Natural killer cell (primary cell): Measurements from ENCODE around the gene INO80. TPM values are rescaled to one million over a fixed set of nuclear protein-coding genes. Genes with fewer than 3 reads are reported as not detected.

ENCODE experiments used
- ATAC-seq, 3 donors: fragments of 150-1000 bp in 2 of 3; fragments of 200-7000 bp in 1 of 3; cut with Tn5 transposase; 1 replicate in 1 of 3; 2 replicates in 2 of 3; pipeline ENCODE4 v1.10.0; 2021; ENCODE audit warnings: mild to moderate bottlenecking in 2 of 3, moderate library complexity in 2 of 3
- DNase-seq, 2 donors: peaks; one replicate each; pipeline versions ENCODE4 v3.0.0 to v3.0.0-alpha.2; 2013 to 2021; ENCODE audit warnings: mixed read lengths in 1 of 2
- H3K27ac ChIP-seq: one replicate; pipeline ENCODE4 v1.5.1; 2013; ENCODE audit warnings: mild to moderate bottlenecking, low read length
- H3K27me3 ChIP-seq: one replicate; pipeline ENCODE4 v1.6.1; 2013; ENCODE audit warnings: low read length; ENCODE audit not compliant: control insufficient read depth, insufficient read depth
- H3K36me3 ChIP-seq: one replicate; pipeline ENCODE4 v1.6.1; 2013; ENCODE audit warnings: low read length; ENCODE audit not compliant: control insufficient read depth, insufficient read depth
- H3K4me1 ChIP-seq: one replicate; pipeline ENCODE4 v1.6.1; 2013; ENCODE audit warnings: low read length; ENCODE audit not compliant: control insufficient read depth, insufficient read depth
- H3K4me3 ChIP-seq: one replicate; pipeline ENCODE4 v1.5.1; 2013; ENCODE audit warnings: low read length
- H3K9me3 ChIP-seq: one replicate; pipeline ENCODE4 v1.6.1; 2013; ENCODE audit warnings: low read length; ENCODE audit not compliant: control insufficient read depth, insufficient read depth
- H3K27ac Mint-ChIP-seq, 2 donors: one replicate each; pipeline ENCODE4 v1.8.0; 2022; ENCODE audit warnings: mild to moderate bottlenecking in 2 of 2, mixed read lengths in 2 of 2, moderate library complexity in 1 of 2
- H3K27me3 Mint-ChIP-seq, 2 donors: one replicate each; pipeline ENCODE4 v1.8.0; 2022; ENCODE audit warnings: low read depth in 2 of 2, mixed read lengths in 2 of 2
- H3K36me3 Mint-ChIP-seq: one replicate; pipeline ENCODE4 v1.8.0; 2022; ENCODE audit warnings: mixed read lengths
- H3K4me1 Mint-ChIP-seq, 2 donors: one replicate each; pipeline ENCODE4 v1.8.0; 2022; ENCODE audit warnings: mixed read lengths in 2 of 2
- H3K4me3 Mint-ChIP-seq: one replicate; pipeline ENCODE4 v1.8.0; 2022; ENCODE audit warnings: mild to moderate bottlenecking, moderate library complexity, mixed read lengths
- H3K9me3 Mint-ChIP-seq, 2 donors: one replicate each; pipeline ENCODE4 v1.8.0; 2022; ENCODE audit warnings: mixed read lengths in 2 of 2
- CTCF ChIP-seq: fragments of 200-600 bp; IDR thresholded peaks from one replicate; pipeline ENCODE4 v1.8.0; 2022; ENCODE audit warnings: antibody characterized with exemption
- WGBS: methylation state at CpG from one replicate; pipeline ENCODE4 v1.1.7; 2013; ENCODE audit warnings: missing lambda C conversion rate; ENCODE audit not compliant: insufficient coverage; 5-methylcytosine and 5-hydroxymethylcytosine counted together
- intact Hi-C: fragments of 100-400 bp; cut with micrococcal nuclease; formaldehyde crosslinking; loops from one replicate; pipeline ENCODE4 v1.14.2; 2022
- total RNA-seq, 4 donors: library from RNA; stranded (reverse); fragments of 120-200 nt in 1 of 4; gene quantifications; one replicate each; pipeline versions ENCODE4 v1.2.3 to v1.2.4, GENCODE V29; 2013 to 2022

The INO80 gene
- total RNA-seq, 3 donors from 2014 or later (not counting 1 experiment from before 2014, with no cell fraction given), result 36.4 to 45.7 (median 43.9) TPM

- Mint-ChIP-seq H3K4me3 (no peak overlapping the region), H3K27me3 (peaks cover 6 to 15% of the 10 kb centered on the region in 2 donors)
- intact Hi-C loops, result no loop called here
Observed at GRCh38 chr15:40949756-40950207, 166.3 kb downstream of the INO80 start.

GRCh38 chr15:40948706-40949473 lies 167.2 kb downstream of the INO80 start:
- Histone ChIP-seq H3K4me3 (no peak overlapping the region), H3K36me3 (no peaks in the 10 kb centered on the region), H3K27ac (no peak overlapping the region), H3K27me3 (no peaks in the 10 kb centered on the region), H3K9me3 (no peaks in the 10 kb centered on the region), H3K4me1 (peaks cover 16% of the 10 kb centered on the region)
- DNase-seq, result no peak
- ATAC-seq, result no peak
- intact Hi-C loops, result no loop called here
- Mint-ChIP-seq H3K36me3 (no peaks in the 10 kb centered on the region), H3K4me3 (no peak overlapping the region), H3K9me3 (no peaks in the 10 kb centered on the region), H3K27me3 (peaks cover 6 to 15% of the 10 kb centered on the region in 2 donors), H3K4me1 (peaks cover 0 to 17% of the 10 kb centered on the region in 2 donors), H3K27ac (no peak overlapping the region)
- 69% methylated on average over 21 of the region's 21 CpGs for WGBS
- TF ChIP-seq CTCF, result no peak

More at GRCh38 chr15:40949756-40950207, 166.3 kb downstream of the INO80 start:
- DNase-seq (no peak), ATAC-seq (no peak)
- H3K36me3 ChIP-seq, result no peaks in the 10 kb centered on the region
- H3K27ac ChIP-seq, result no peak overlapping the region
- TF ChIP-seq CTCF, result no peak
- no peak overlapping the region for H3K4me3 ChIP-seq
- Mint-ChIP-seq H3K36me3 (no peaks in the 10 kb centered on the region), H3K9me3 (no peaks in the 10 kb centered on the region), H3K27ac (no peak overlapping the region), H3K4me1 (peaks cover 0 to 11% of the 10 kb centered on the region in 2 donors)
- no peaks in the 10 kb centered on the region for H3K27me3 ChIP-seq
- no peaks in the 10 kb centered on the region for H3K9me3 ChIP-seq
- peaks cover 18% of the 10 kb centered on the region for H3K4me1 ChIP-seq
- 69% methylated on average over 7 of the region's 7 CpGs for WGBS

- no peaks in the 10 kb centered on the region for H3K27me3 ChIP-seq
- H3K36me3 ChIP-seq, result no peaks in the 10 kb centered on the region
- H3K4me1 Mint-ChIP-seq, result peaks cover 12 to 28% of the 10 kb centered on the region in 2 donors
- no peak for TF ChIP-seq CTCF
- intact Hi-C loops, result no loop called here
- no peak overlapping the region for H3K4me3 ChIP-seq
- H3K9me3 ChIP-seq, result no peaks in the 10 kb centered on the region
- H3K27ac Mint-ChIP-seq, result peak overlapping the region in 1 of 2 donors; percentile 43
- H3K9me3 Mint-ChIP-seq, result no peaks in the 10 kb centered on the region
- H3K4me1 ChIP-seq, result peaks cover 29% of the 10 kb centered on the region
- DNase-seq (no peak), ATAC-seq (no peak)
- no peak overlapping the region for H3K4me3 Mint-ChIP-seq
- H3K27me3 Mint-ChIP-seq, result peaks cover 6 to 12% of the 10 kb centered on the region in 2 donors
- H3K27ac ChIP-seq, result no peak overlapping the region
- WGBS, result 90% methylated on average over 9 of the region's 11 CpGs
- H3K36me3 Mint-ChIP-seq, result no peaks in the 10 kb centered on the region
Observed at GRCh38 chr15:40944510-40945296, 171.4 kb downstream of the INO80 start.
